GM21390 (cell line): ENCODE data around the gene CIAPIN1.
"Not testable (repeated sequence)": the region's sequence is repeated elsewhere in the genome, so short reads cannot be mapped to it uniquely, and the experiment has no call there.

Experiments
- ATAC-seq: cut with Tn5 transposase; IDR thresholded peaks from one replicate; pipeline ENCODE4 v1.9.1; 2021; ENCODE audit not compliant: unreplicated experiment

CIAPIN1 gene

GRCh38 chr16:57444711-57445110, 2.5 kb downstream of the CIAPIN1 start:
- ATAC-seq: no peak

- ATAC-seq: not testable (repeated sequence)
Measured at GRCh38 chr16:57440551-57440950, 6.6 kb downstream of the CIAPIN1 start.

- ATAC-seq: not testable (repeated sequence)
Measured at GRCh38 chr16:57439947-57440346, 7.2 kb downstream of the CIAPIN1 start.

- no peak for ATAC-seq
Measured at GRCh38 chr16:57435838-57436237, 11.3 kb downstream of the CIAPIN1 start.

GRCh38 chr16:57434003-57434402, 13.2 kb downstream of the CIAPIN1 start:
- ATAC-seq: no peak

GRCh38 chr16:57432989-57433388, 14.2 kb downstream of the CIAPIN1 start:
- ATAC-seq: no peak

GRCh38 chr16:57432505-57432904, 14.7 kb downstream of the CIAPIN1 start:
- ATAC-seq: no peak

- no peak for ATAC-seq
Measured at GRCh38 chr16:57430955-57431354, 16.2 kb downstream of the CIAPIN1 start.

GRCh38 chr16:57427824-57428223, 19.4 kb downstream of the CIAPIN1 start:
- ATAC-seq: no peak

- ATAC-seq: no peak
Measured at GRCh38 chr16:57427307-57427706, 19.9 kb downstream of the CIAPIN1 start.

GRCh38 chr16:57426356-57426755, 20.8 kb downstream of the CIAPIN1 start:
- no peak for ATAC-seq

- no peak for ATAC-seq
Measured at GRCh38 chr16:57424583-57424982, 22.6 kb downstream of the CIAPIN1 start.

- no peak for ATAC-seq
Measured at GRCh38 chr16:57423152-57423551, 24.0 kb downstream of the CIAPIN1 start.

GRCh38 chr16:57422026-57422944, 24.9 kb downstream of the CIAPIN1 start:
- ATAC-seq: no peak

GRCh38 chr16:57419506-57419905, 27.7 kb downstream of the CIAPIN1 start:
- ATAC-seq: no peak

GRCh38 chr16:57416084-57416483, 31.1 kb downstream of the CIAPIN1 start:
- ATAC-seq: no peak

GRCh38 chr16:57413733-57414132, 33.5 kb downstream of the CIAPIN1 start:
- peak; percentile 16 for ATAC-seq

- ATAC-seq: peak; percentile 75
Measured at GRCh38 chr16:57413301-57413730, 33.9 kb downstream of the CIAPIN1 start.

GRCh38 chr16:57412584-57412983, 34.6 kb downstream of the CIAPIN1 start:
- ATAC-seq: no peak

GRCh38 chr16:57411362-57411976, 35.7 kb downstream of the CIAPIN1 start:
- no peak for ATAC-seq

GRCh38 chr16:57409870-57410587, 37.2 kb downstream of the CIAPIN1 start:
- ATAC-seq: no peak

GRCh38 chr16:57409065-57409464, 38.1 kb downstream of the CIAPIN1 start:
- ATAC-seq: no peak
